Measurements from ENCODE around the gene MRPS18A. TPM values are rescaled to one million over a fixed set of nuclear protein-coding genes. Genes with fewer than 3 reads are reported as not detected.

Gene MRPS18A
- total and polyA plus RNA-seq, 9 of the 15 experiments (the other 6 are each of a cell fraction or from before 2014, with no cell fraction given) = 87.5 to 243 (median 125) TPM

GRCh38 chr6:43639984-43640800 is 47.4 kb downstream of the MRPS18A start (continued):
- TF ChIP-seq ID3 (CRISPR knock-in tag; IDR thresholded peaks at IDR 0.05) (no peak), ID3 (tag; IDR thresholded peaks at IDR 0.05) (peak; percentile 93), ZNF395 (CRISPR knock-in tag; IDR thresholded peaks at IDR 0.05) (peak; percentile 84), RBM25 (IDR thresholded peaks at IDR 0.05; ENCODE audit: low read depth, low read length, severe bottlenecking) (no peak), ZBTB2 (IDR thresholded peaks at IDR 0.05) (peak; percentile 51; the same call in 1 of the 2 replicates), SIN3B (IDR thresholded peaks at IDR 0.05; ENCODE audit: low read depth) (no peak), FUS (optimal IDR thresholded peaks at IDR 0.05; ENCODE audit: low read depth, low read length) (no peak), NELFE (IDR thresholded peaks at IDR 0.05; ENCODE audit: insufficient read depth, insufficient read length) (no peak), CEBPG (CRISPR knock-in tag; IDR thresholded peaks at IDR 0.05) (no peak), CEBPG (tag; conservative IDR thresholded peaks at IDR 0.05 in 1 of 2, IDR thresholded peaks at IDR 0.05 in 1 of 2) (0 out of 4 replicates have a peak, but pooled peaks of 1 of the 2 experiments have one; percentile 13), ATF6 (CRISPR knock-in tag; IDR thresholded peaks at IDR 0.05) (no peak), ZFX (CRISPR knock-in tag; IDR thresholded peaks at IDR 0.05) (no peak), TAF9B (IDR thresholded peaks at IDR 0.05; ENCODE audit: partially characterized antibody) (no peak), C11orf30 (IDR thresholded peaks at IDR 0.05; ENCODE audit: low read depth) (peak; percentile 51), SETDB1 (IDR thresholded peaks at IDR 0.05; ENCODE audit: low read length) (no peak), SFPQ (IDR thresholded peaks at IDR 0.05; ENCODE audit: low read depth, low read length) (no peak), PTTG1 (tag; IDR thresholded peaks at IDR 0.05; ENCODE audit: low read depth) (no peak), SREBF2 (CRISPR knock-in tag; IDR thresholded peaks at IDR 0.05) (no peak), SNIP1 (IDR thresholded peaks at IDR 0.05; ENCODE audit: low read depth) (no peak), SRSF3 (IDR thresholded peaks at IDR 0.05; ENCODE audit: insufficient read depth, low read length) (no peak)
